HCT116 (cell line): ENCODE results near the gene TGFBR3. TPM values are rescaled to one million over a fixed set of nuclear protein-coding genes. Genes with fewer than 3 reads are reported as not detected.

ENCODE experiments used
- ATAC-seq: fragments of 200-7000 bp; cut with Tn5 transposase; 2 replicates; pipeline ENCODE4 v1.9.1; 2020; ENCODE audit warnings: mild to moderate bottlenecking, moderate library complexity
- BruUV-seq: library from RNA; stranded (reverse); fragments of 400-500 nt; replicated peaks from 2 replicates; lab custom pipeline; 2021; lab: Mats Ljungman, UMichigan
- CTCF ChIA-PET: fragments of 300-600 bp; sonication (Branson Sonifier 250); formaldehyde crosslinking; loops from one replicate; lab custom pipeline; 2021; ENCODE audit warnings: antibody characterized with exemption; lab: Charles Lee
- POLR2A ChIA-PET: fragments of 300-600, 350-600 bp; sonication (Branson Sonifier 250); formaldehyde crosslinking; loops from one replicate; lab custom pipeline; 2021; ENCODE audit warnings: antibody characterized with exemption; lab: Charles Lee
- RAD21 ChIA-PET, 2 experiments: fragments of 300-600 bp; sonication (Branson Sonifier 250); formaldehyde crosslinking; loops; one replicate each; lab custom pipeline; 2023; ENCODE audit warnings: low total read pairs in 2 of 2; ENCODE audit not compliant: uncharacterized antibody in 2 of 2, unreplicated experiment in 2 of 2, low non-redundant PET in 1 of 2; lab: Charles Lee
- DNase-seq: peaks from one replicate; pipeline ENCODE4 v3.0.0-alpha.2; 2010; ENCODE audit warnings: low read depth, low spot score
- H2AFZ ChIP-seq: fragments of 200-600 bp; shearing (Covaris generic), sonication (generic); 2 replicates; pipeline ENCODE4 v1.6.1; 2017; ENCODE audit warnings: low read depth, mixed run types, mixed read lengths, antibody characterized with exemption, low read length; ENCODE audit not compliant: poor library complexity, severe bottlenecking
- H3K27ac ChIP-seq: 2 replicates; pipeline ENCODE4 v1.5.1; 2012; ENCODE audit warnings: low read depth, low read length
- H3K27me3 ChIP-seq: fragments of 200-600 bp; sonication (generic); 2 replicates; pipeline ENCODE4 v1.6.1; 2016; ENCODE audit warnings: mixed run types, low read length, mixed read lengths; ENCODE audit not compliant: insufficient read depth
- H3K36me3 ChIP-seq, 2 experiments: fragments of 200-500 bp in 1 of 2; fragments of 200-600 bp in 1 of 2; sonication (Bioruptor generic) in 1 of 2; sonication (generic) in 1 of 2; 2 replicates each; pipeline versions ENCODE4 v1.5.1 to v1.6.1; 2014 to 2016; ENCODE audit warnings: low read length in 2 of 2, inconsistent platforms in 1 of 2, mixed read lengths in 1 of 2, mixed run types in 1 of 2; ENCODE audit not compliant: insufficient read depth in 2 of 2, control insufficient read depth in 1 of 2
- H3K4me1 ChIP-seq, 2 experiments: fragments of 200-600 bp in 1 of 2; sonication (generic) in 1 of 2; 2 replicates each; pipeline versions ENCODE4 v1.5.1 to v1.6.1; 2012 to 2017; ENCODE audit warnings: low read length in 2 of 2, inconsistent platforms in 1 of 2, mild to moderate bottlenecking in 1 of 2, mixed read lengths in 1 of 2, mixed run types in 1 of 2, moderate library complexity in 1 of 2; ENCODE audit not compliant: insufficient read depth in 2 of 2, control insufficient read depth in 1 of 2
- H3K4me2 ChIP-seq: fragments of 200-600 bp; sonication (generic); 2 replicates; pipeline ENCODE4 v1.6.1; 2017; ENCODE audit warnings: mixed run types, low read length, mixed read lengths
- H3K4me3 ChIP-seq, 2 experiments: fragments of 200-600 bp in 1 of 2; sonication (generic) in 1 of 2; replicated peaks in 1 of 2; 2 replicates each; pipeline ENCODE4 v1.5.1; 2011 to 2016; ENCODE audit warnings: low read length in 2 of 2, control low read depth in 1 of 2, low read depth in 1 of 2, mild to moderate bottlenecking in 1 of 2, mixed read lengths in 1 of 2, mixed run types in 1 of 2
- H3K79me2 ChIP-seq: fragments of 200-600 bp; sonication (generic); 2 replicates; pipeline ENCODE4 v1.6.1; 2017; ENCODE audit warnings: mild to moderate bottlenecking, mixed run types, low read length, moderate library complexity, mixed read lengths; ENCODE audit not compliant: insufficient read depth
- H3K9ac ChIP-seq: fragments of 200-600 bp; sonication (generic); 2 replicates; pipeline ENCODE4 v1.6.1; 2016; ENCODE audit warnings: low read length, mixed read lengths
- H3K9me2 ChIP-seq: fragments of 200-600 bp; sonication (generic), shearing (Covaris generic); 2 replicates; pipeline ENCODE4 v1.6.1; 2017; ENCODE audit warnings: mixed run types, mild to moderate bottlenecking, moderate library complexity; ENCODE audit not compliant: insufficient read depth
- H3K9me3 ChIP-seq, 2 experiments: fragments of 200-500 bp in 1 of 2; fragments of 200-600 bp in 1 of 2; sonication (Bioruptor generic) in 1 of 2; sonication (generic) in 1 of 2; 2 replicates each; pipeline ENCODE4 v1.6.1; 2014 to 2017; ENCODE audit warnings: low read length in 2 of 2, mixed read lengths in 2 of 2, inconsistent platforms in 1 of 2, low read depth in 1 of 2, mild to moderate bottlenecking in 1 of 2, mixed run types in 1 of 2, moderate library complexity in 1 of 2; ENCODE audit not compliant: control insufficient read depth in 1 of 2, insufficient read depth in 1 of 2
- H4K20me1 ChIP-seq: fragments of 200-600 bp; sonication (generic), shearing (Covaris generic); 2 replicates; pipeline ENCODE4 v1.6.1; 2017; ENCODE audit warnings: mixed run types, mild to moderate bottlenecking, moderate library complexity; ENCODE audit not compliant: insufficient read depth
- CBX3 ChIP-seq: IDR thresholded peaks from 2 replicates; pipeline ENCODE4 v1.6.1; 2012; ENCODE audit warnings: low read depth
- CTCF ChIP-seq, 3 experiments: fragments of 200-600 bp in 1 of 3; sonication (generic) in 1 of 3; IDR thresholded peaks in 2 of 3; conservative IDR thresholded peaks in 1 of 3; 2 replicates each; pipeline ENCODE4 v1.5.1; 2012 to 2017; ENCODE audit warnings: low read depth in 2 of 3, low read length in 2 of 3, antibody characterized with exemption in 1 of 3, borderline replicate concordance in 1 of 3, control low read depth in 1 of 3, mild to moderate bottlenecking in 1 of 3, mixed read lengths in 1 of 3, mixed run types in 1 of 3, moderate library complexity in 1 of 3; ENCODE audit not compliant: insufficient read depth in 1 of 3
- EZH2phosphoT487 ChIP-seq: fragments of 200-600 bp; IDR thresholded peaks from 2 replicates; pipeline ENCODE4 v1.6.1; 2018; ENCODE audit warnings: antibody characterized with exemption, borderline replicate concordance
- POLR2A ChIP-seq: IDR thresholded peaks from 2 replicates; pipeline ENCODE4 v1.7.0; 2011; ENCODE audit warnings: borderline replicate concordance; ENCODE audit not compliant: insufficient read depth, insufficient read length; ENCODE audit errors: extremely low read depth
- RAD21 ChIP-seq: IDR thresholded peaks from 2 replicates; pipeline ENCODE4 v1.6.1; 2012; ENCODE audit warnings: low read depth, mild to moderate bottlenecking
- SP1 ChIP-seq: IDR thresholded peaks from 2 replicates; pipeline ENCODE4 v1.6.1; 2012; ENCODE audit warnings: low read depth
- ZFX ChIP-seq: fragments of 450-650 bp; IDR thresholded peaks from 2 replicates; pipeline ENCODE4 v1.6.1; 2017
- ZNF274 ChIP-seq: fragments of 200-500 bp; sonication (Bioruptor generic); IDR thresholded peaks from 2 replicates; pipeline ENCODE4 v1.6.1; 2014; ENCODE audit warnings: mild to moderate bottlenecking, low read depth, low read length, inconsistent platforms
- intact Hi-C: fragments of 100-400 bp; cut with micrococcal nuclease; formaldehyde crosslinking; loops from 2 replicates; pipeline ENCODE4 v1.10.0; 2022
- total RNA-seq: library from RNA; stranded (reverse); gene quantifications from one replicate; pipeline ENCODE4 v1.2.1, GENCODE V29; 2021; ENCODE audit not compliant: unreplicated experiment
- TF ChIP-seq, protein P1 (sequence below): IDR thresholded peaks from 2 replicates; pipeline ENCODE4 v1.6.1; 2012

The TGFBR3 gene
- total RNA-seq, 1 experiment from 2014 or later = 7.1 TPM

DNA sequence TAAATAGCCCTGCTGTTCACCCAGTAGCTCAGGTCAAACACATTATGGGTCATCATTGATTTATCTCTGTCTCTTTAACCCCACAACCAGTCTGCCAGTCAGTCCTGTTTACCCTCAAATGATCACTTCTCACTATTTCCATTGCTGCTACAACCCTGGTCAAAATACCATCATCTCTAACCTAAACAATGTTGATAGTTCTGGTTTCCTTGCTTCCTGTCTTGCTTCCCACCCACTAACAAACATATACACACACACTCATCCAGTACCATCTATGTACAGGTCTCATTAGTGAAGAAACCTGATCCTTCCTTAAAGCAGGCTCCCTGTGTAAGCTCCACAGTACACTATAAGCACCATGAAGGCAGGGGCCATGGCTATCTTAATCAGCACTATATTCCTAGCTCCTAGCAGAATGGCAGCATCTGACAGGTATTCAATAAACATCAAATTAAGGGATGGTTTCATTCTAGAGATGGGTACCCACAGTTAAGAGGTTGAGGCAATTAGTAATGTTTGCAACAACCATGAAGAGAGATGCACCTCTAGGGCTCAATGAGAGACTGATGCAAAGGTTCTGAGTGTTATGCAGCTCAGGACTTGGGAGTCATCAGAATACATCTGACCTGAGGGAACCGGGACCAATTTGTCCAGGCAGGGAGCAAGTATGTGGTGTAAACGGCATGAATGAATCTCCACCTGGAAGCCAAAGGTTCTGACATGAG is 10.0 kb upstream of the TGFBR3 start (continued):
- TF ChIP-seq CTCF (IDR thresholded peaks at IDR 0.05 in 2 of 3, conservative IDR thresholded peaks at IDR 0.05 in 1 of 3; ENCODE audit: borderline replicate concordance in 1 of 3, insufficient read depth in 1 of 3, low read depth in 2 of 3, low read length in 2 of 3) (no peak), POLR2A (no peak), EZH2phosphoT487 (no peak), CBX3 (no peak)
- TF ChIP-seq, protein P1, sequence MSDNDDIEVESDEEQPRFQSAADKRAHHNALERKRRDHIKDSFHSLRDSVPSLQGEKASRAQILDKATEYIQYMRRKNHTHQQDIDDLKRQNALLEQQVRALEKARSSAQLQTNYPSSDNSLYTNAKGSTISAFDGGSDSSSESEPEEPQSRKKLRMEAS = no peak

- H2AFZ ChIP-seq = no peak overlapping the region
- POLR2A ChIA-PET = no interaction called here
- RAD21 ChIA-PET = no interaction called here
- no peak overlapping the region for H3K4me2 ChIP-seq
- H3K4me1 ChIP-seq = peaks cover 13 to 26% of the 10 kb centered on the region in 2 experiments
- no peaks in the 10 kb centered on the region for H3K9me3 ChIP-seq
- H3K27ac ChIP-seq = no peak overlapping the region
- ATAC-seq = no peak
- H3K4me3 ChIP-seq = no peak overlapping the region
- no peaks in the 10 kb centered on the region for H3K27me3 ChIP-seq
- no peak overlapping the region for H3K9ac ChIP-seq
- no peaks in the 10 kb centered on the region for H4K20me1 ChIP-seq
- no peaks in the 10 kb centered on the region for H3K9me2 ChIP-seq
- BruUV-seq = no TSS peak
- no peaks in the 10 kb centered on the region for H3K36me3 ChIP-seq
- CTCF ChIA-PET = no interaction called here
- intact Hi-C loops = no loop called here
- DNase-seq = no peak
- no peaks in the 10 kb centered on the region for H3K79me2 ChIP-seq
- no peak for TF ChIP-seq RAD21
- TF ChIP-seq SP1 = no peak
- no peak for TF ChIP-seq ZFX
- TF ChIP-seq ZNF274 = no peak
Observed at GRCh38 chr1:91894036-91894761, 8.2 kb upstream of the TGFBR3 start.
